Measurements from ENCODE around the gene PRKG1.

Gene PRKG1

DNA sequence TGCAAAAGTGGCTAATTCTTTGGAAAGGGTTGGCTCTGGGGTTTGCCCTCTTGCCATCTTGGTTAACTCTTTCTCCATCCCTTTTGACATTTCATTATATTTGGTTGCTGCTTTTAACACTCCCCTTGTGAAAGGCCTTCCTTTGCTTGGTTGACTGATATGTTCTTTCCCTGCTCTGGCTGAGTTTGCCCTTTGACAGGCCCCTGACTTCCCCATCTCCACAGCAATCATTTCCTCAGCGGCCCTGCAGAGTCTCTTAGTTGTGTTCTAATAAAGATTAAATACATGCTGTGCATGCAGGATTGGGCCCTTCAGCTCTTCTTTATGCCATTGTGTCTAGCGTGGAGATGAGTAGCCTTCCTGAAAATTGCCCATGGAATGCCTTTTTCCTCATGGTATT, 709.7 kb downstream of the PRKG1 start:
- Mint-ChIP-seq H3K4me3 (no peak overlapping the region), H3K4me1 (ENCODE audit: low read depth) (no peaks in the 10 kb centered on the region), H3K27ac (no peak overlapping the region), H3K27me3 (no peaks in the 10 kb centered on the region), H3K9me3 (no peaks in the 10 kb centered on the region), H3K36me3 (ENCODE audit: low read depth) (no peaks in the 10 kb centered on the region)
- DNase-seq = no peak

DNA sequence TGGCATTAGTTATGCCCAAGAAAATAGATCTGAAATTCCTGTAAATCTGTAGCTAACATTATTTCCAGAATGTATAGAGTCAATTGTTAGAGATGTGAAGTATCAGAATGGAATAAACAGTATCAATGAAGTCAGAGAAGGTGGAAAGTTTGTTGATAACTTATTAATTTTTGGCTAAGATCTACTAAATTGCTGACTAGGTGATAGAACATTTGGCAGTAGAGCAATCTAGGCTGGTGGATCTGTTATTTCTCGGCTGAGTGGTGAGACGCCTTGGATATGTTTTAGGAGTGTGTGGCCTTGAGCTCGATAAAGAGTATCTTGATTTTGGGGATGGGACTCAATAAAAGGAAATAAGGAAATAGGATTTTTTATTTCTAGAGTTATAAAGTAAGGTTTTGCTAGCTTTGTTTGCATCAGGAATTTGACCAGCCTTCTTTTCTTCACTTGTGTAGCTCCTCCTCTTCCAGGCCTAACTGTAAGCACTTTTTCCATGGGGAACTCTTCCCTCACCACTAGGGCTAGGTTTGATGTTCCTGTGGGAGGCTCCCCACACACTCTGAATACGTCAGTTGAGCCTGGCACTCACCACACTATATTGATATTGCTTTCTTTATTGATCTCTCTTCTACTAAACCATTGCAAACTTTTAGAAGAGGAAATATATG, 711.9 kb downstream of the PRKG1 start:
- Mint-ChIP-seq H3K27ac (no peak overlapping the region), H3K4me3 (no peak overlapping the region), H3K4me1 (ENCODE audit: low read depth) (no peaks in the 10 kb centered on the region), H3K27me3 (no peaks in the 10 kb centered on the region), H3K36me3 (ENCODE audit: low read depth) (no peaks in the 10 kb centered on the region), H3K9me3 (no peaks in the 10 kb centered on the region)
- DNase-seq = no peak

DNA sequence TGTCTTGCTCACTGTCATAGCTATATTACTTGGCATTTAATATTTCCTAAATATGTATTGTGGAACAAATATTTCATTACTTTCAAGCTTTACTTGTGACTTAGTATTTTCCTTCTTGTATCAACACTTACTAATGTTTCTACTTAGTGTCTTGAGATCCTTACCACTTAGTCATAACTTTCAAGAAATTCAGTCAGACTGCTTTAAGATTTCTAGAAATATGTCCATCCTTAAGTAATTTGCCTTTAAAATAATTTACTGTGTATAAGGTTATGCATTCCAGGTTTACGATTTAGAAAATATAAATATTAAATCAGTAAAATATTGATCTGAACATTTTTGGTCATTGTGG, 712.4 kb downstream of the PRKG1 start:
- no peak for DNase-seq
- Mint-ChIP-seq H3K36me3 (ENCODE audit: low read depth) (no peaks in the 10 kb centered on the region), H3K9me3 (peaks cover under 1% of the 10 kb centered on the region), H3K27ac (no peak overlapping the region), H3K27me3 (no peaks in the 10 kb centered on the region), H3K4me1 (ENCODE audit: low read depth) (no peaks in the 10 kb centered on the region), H3K4me3 (no peak overlapping the region)

- H3K27me3 Mint-ChIP-seq = no peaks in the 10 kb centered on the region
These were observed 714.0 kb downstream of the PRKG1 start for GRCh38 chr10:51788273-51788672.

GRCh38 chr10:51789118-51789517, 714.8 kb downstream of the PRKG1 start:
- Mint-ChIP-seq H3K4me3 (no peak overlapping the region), H3K9me3 (peaks cover 18% of the 10 kb centered on the region), H3K27ac (no peak overlapping the region), H3K36me3 (ENCODE audit: low read depth) (no peaks in the 10 kb centered on the region), H3K27me3 (no peaks in the 10 kb centered on the region), H3K4me1 (ENCODE audit: low read depth) (no peaks in the 10 kb centered on the region)
- DNase-seq = no peak

More at GRCh38 chr10:51788273-51788672, 714.0 kb downstream of the PRKG1 start:
- Mint-ChIP-seq H3K4me3 (no peak overlapping the region), H3K9me3 (peaks cover 14% of the 10 kb centered on the region), H3K4me1 (ENCODE audit: low read depth) (no peaks in the 10 kb centered on the region), H3K27ac (no peak overlapping the region), H3K36me3 (ENCODE audit: low read depth) (no peaks in the 10 kb centered on the region)
- DNase-seq = no peak

DNA sequence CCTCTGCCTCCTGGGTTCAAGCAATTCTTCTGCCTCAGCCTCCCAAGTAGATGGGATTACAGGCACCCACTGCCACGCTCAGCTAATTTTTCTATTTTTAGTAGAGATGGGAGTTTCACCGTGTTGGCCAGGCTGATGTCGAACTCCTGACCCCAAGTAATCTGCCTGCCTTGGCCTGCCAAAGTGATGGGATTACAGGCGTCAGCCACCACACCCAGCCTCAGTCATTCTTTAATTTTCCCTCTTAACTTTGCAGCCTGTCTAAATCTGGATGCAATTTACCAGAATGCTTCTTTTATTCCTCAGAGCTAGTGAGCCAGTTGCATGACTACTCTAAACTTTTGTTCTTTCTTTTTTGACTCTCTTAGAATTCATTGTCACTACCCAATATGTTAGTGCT, 715.6 kb downstream of the PRKG1 start:
- DNase-seq = no peak
- H3K4me3 Mint-ChIP-seq = no peak overlapping the region
- H3K36me3 Mint-ChIP-seq (ENCODE audit: low read depth) = no peaks in the 10 kb centered on the region
- no peak overlapping the region for H3K27ac Mint-ChIP-seq
- no peaks in the 10 kb centered on the region for H3K27me3 Mint-ChIP-seq
- H3K9me3 Mint-ChIP-seq = peaks cover 18% of the 10 kb centered on the region
- no peaks in the 10 kb centered on the region for H3K4me1 Mint-ChIP-seq (ENCODE audit: low read depth)

GRCh38 chr10:51792678-51793077, 718.4 kb downstream of the PRKG1 start:
- Mint-ChIP-seq H3K4me3 (no peak overlapping the region), H3K36me3 (ENCODE audit: low read depth) (no peaks in the 10 kb centered on the region), H3K27me3 (no peaks in the 10 kb centered on the region), H3K27ac (no peak overlapping the region), H3K9me3 (peaks cover 18% of the 10 kb centered on the region), H3K4me1 (ENCODE audit: low read depth) (no peaks in the 10 kb centered on the region)
- no peak for DNase-seq

DNA sequence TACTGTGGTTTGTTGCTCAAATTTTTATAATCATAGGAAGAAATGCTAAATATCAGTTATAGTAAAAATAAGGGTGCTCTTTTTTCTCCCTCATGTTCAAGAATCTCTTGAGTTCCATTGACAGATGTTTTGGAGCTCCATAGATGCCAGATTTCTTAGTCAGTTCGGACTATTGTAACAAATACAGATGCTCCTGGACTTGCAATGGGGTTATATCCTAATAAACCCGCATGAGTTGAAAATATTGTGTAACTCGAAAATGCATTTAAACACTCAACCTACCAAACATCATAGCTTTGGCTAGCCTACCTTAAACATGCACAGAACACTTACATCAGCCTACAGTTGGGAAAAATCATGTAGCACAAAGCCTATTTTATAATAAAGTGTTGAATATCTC, 725.8 kb downstream of the PRKG1 start:
- Mint-ChIP-seq H3K27ac (no peak overlapping the region), H3K9me3 (no peaks in the 10 kb centered on the region), H3K4me3 (no peak overlapping the region), H3K36me3 (ENCODE audit: low read depth) (no peaks in the 10 kb centered on the region), H3K4me1 (ENCODE audit: low read depth) (no peaks in the 10 kb centered on the region), H3K27me3 (no peaks in the 10 kb centered on the region)
- DNase-seq = no peak

DNA sequence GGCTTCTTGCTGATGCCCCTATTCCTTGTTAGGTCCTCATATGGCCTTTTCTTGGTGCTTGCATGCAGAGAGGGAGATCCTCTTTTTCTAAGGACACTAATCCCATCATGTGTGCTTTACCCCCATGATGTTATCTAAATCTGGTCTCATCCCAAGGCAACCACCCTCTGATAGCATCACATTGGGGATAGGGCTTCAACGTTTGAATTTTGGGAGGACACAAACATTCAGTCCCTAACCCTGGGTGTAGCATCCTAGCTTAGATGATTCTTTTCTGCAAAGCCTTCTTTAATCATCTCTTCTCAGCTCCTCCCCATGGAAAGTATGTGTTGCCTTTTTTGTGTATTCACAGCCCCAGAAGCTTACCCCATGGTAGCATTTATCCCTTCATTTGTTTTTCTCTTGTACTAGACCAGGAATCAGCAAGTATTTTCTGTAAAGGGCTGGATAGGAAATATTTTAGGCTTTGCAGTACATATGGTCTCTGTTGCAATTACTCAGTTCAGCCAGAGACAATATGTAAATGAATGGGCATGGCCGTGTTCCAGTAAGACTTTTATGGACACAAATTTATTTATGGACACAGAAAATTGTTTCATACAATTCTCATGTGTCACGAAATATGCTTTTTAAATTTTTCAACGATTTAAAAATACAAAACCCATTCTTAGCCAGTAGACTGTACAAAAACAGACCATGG, 726.6 kb downstream of the PRKG1 start:
- no peak overlapping the region for H3K27ac Mint-ChIP-seq
- H3K9me3 Mint-ChIP-seq = no peaks in the 10 kb centered on the region
- H3K27me3 Mint-ChIP-seq = no peaks in the 10 kb centered on the region
- H3K4me1 Mint-ChIP-seq (ENCODE audit: low read depth) = no peaks in the 10 kb centered on the region
- H3K36me3 Mint-ChIP-seq (ENCODE audit: low read depth) = no peaks in the 10 kb centered on the region
- no peak overlapping the region for H3K4me3 Mint-ChIP-seq
- DNase-seq = no peak

DNA sequence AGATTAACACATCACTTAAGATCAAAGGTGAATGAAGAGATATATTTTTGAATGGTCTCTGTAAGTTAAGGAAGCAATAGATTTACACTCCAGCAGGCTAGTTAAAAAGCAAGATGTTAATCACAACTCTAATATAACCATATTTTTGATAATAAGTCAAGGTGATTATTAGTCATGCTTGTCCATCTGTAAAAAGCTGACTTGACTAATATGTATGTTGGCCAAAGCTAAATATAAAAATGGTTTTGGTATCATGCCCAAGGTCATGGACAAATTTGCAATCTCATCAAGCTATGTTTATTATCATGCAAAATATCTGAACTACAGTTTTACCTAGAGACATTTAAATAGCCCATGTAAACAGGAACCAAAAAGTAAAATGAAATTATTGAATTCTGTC, 727.7 kb downstream of the PRKG1 start:
- DNase-seq = no peak
- Mint-ChIP-seq H3K36me3 (ENCODE audit: low read depth) (no peaks in the 10 kb centered on the region), H3K9me3 (no peaks in the 10 kb centered on the region), H3K4me3 (no peak overlapping the region), H3K27ac (no peak overlapping the region), H3K4me1 (ENCODE audit: low read depth) (no peaks in the 10 kb centered on the region), H3K27me3 (no peaks in the 10 kb centered on the region)

GRCh38 chr10:51804866-51805265, 730.6 kb downstream of the PRKG1 start:
- Mint-ChIP-seq H3K27me3 (no peaks in the 10 kb centered on the region), H3K4me1 (ENCODE audit: low read depth) (no peaks in the 10 kb centered on the region), H3K9me3 (no peaks in the 10 kb centered on the region), H3K36me3 (ENCODE audit: low read depth) (no peaks in the 10 kb centered on the region), H3K27ac (no peak overlapping the region), H3K4me3 (no peak overlapping the region)
- no peak for DNase-seq

DNA sequence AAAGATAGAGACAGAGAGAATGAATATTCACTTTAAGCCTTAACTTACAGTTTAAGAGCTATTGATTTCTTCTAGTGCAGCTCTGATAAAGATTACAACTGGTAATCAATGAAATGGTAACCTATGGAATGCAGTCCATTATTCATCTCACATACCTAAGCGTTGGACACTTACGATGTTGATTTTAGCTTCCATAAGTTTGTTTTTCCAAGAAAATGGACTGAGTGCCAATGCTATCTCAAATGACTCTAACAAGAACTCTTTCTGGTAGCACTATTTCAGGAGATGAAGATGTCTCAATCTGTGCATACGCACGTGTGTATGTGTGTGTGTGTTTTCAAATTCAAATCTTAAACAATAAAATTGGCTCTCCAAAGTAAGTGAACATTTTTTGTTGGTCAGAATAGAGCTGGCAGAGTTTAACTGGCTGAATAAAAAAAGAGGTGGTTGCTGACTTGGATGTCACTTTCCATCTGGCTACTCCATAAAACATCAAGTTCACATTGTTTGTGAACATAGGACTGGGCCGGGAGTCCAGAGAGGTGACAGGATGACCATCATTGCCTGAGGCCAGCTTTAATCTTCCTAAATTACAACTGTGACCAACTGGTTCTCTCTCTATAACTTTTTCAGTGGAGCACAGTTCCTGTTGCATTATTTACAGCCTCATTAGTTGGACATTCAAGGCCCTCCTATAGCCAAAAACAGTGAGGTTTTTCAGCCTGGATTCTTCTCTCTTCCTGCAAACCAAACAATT, 732.0 kb downstream of the PRKG1 start:
- Mint-ChIP-seq H3K4me3 (no peak overlapping the region), H3K9me3 (no peaks in the 10 kb centered on the region), H3K27me3 (no peaks in the 10 kb centered on the region), H3K27ac (no peak overlapping the region), H3K36me3 (ENCODE audit: low read depth) (no peaks in the 10 kb centered on the region), H3K4me1 (ENCODE audit: low read depth) (no peaks in the 10 kb centered on the region)
- no peak for DNase-seq

- Mint-ChIP-seq H3K4me1 (ENCODE audit: low read depth) (no peaks in the 10 kb centered on the region), H3K9me3 (no peaks in the 10 kb centered on the region), H3K27ac (no peak overlapping the region)
These were observed 733.9 kb downstream of the PRKG1 start for GRCh38 chr10:51808187-51808586.

DNA sequence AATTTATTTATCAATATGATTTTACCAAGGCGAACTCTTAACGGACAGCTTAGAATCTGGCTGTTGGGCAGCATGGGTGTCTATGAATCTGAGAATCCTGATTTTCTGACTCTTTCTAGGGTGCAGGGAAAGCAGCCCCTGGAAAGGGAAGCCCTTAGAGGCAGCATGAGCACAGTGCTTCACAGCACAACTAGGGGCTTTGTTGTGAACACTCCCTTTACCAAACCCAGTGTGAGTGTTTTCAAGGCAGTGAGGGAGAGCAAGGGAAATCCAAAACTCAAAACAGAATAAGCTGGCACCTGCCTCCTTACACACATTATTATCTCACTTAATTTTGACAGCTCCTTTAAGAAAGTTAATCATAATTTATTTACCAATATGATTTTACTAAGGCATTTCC, 741.4 kb downstream of the PRKG1 start:
- no peak for DNase-seq
- Mint-ChIP-seq H3K4me1 (ENCODE audit: low read depth) (no peaks in the 10 kb centered on the region), H3K36me3 (ENCODE audit: low read depth) (no peaks in the 10 kb centered on the region), H3K9me3 (no peaks in the 10 kb centered on the region), H3K27ac (no peak overlapping the region), H3K27me3 (peaks cover 3% of the 10 kb centered on the region), H3K4me3 (no peak overlapping the region)

More at GRCh38 chr10:51808187-51808586, 733.9 kb downstream of the PRKG1 start:
- DNase-seq = no peak
- Mint-ChIP-seq H3K36me3 (ENCODE audit: low read depth) (no peaks in the 10 kb centered on the region), H3K4me3 (no peak overlapping the region), H3K27me3 (no peaks in the 10 kb centered on the region)

DNA sequence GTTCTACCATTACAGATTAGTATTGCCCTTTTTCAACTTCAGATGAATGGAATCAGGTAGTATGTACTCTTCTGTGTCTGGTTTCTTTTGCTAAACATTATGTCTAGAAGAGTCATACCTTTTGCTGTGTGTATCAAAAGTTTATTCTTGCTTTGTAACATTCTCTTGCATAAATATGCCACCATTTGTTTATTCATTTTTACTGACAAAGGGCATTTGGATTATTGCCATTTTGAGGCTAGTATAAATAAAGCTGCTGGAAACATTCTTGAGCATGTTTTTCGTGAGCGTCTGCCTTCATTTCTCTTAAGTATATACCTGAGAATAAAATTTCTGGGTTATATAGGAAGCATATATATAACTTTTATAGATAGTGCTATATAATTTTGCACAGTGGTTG, 746.8 kb downstream of the PRKG1 start:
- Mint-ChIP-seq H3K36me3 (ENCODE audit: low read depth) (no peaks in the 10 kb centered on the region), H3K27me3 (peaks cover 7% of the 10 kb centered on the region), H3K4me3 (no peak overlapping the region), H3K4me1 (ENCODE audit: low read depth) (no peaks in the 10 kb centered on the region), H3K27ac (no peak overlapping the region), H3K9me3 (no peaks in the 10 kb centered on the region)
- DNase-seq = no peak
